HCT116 (cell line): ENCODE results near the gene RPL28. TPM values are rescaled to one million over a fixed set of nuclear protein-coding genes. Genes with fewer than 3 reads are reported as not detected.

Experiments
- ATAC-seq: fragments of 200-7000 bp; cut with Tn5 transposase; 2 replicates; pipeline ENCODE4 v1.9.1; 2020; ENCODE audit warnings: mild to moderate bottlenecking, moderate library complexity
- BruUV-seq: library from RNA; stranded (reverse); fragments of 400-500 nt; replicated peaks from 2 replicates; lab custom pipeline; 2021; lab: Mats Ljungman, UMichigan
- CTCF ChIA-PET: fragments of 300-600 bp; sonication (Branson Sonifier 250); formaldehyde crosslinking; loops from one replicate; lab custom pipeline; 2021; ENCODE audit warnings: antibody characterized with exemption; lab: Charles Lee
- POLR2A ChIA-PET: fragments of 300-600, 350-600 bp; sonication (Branson Sonifier 250); formaldehyde crosslinking; loops from one replicate; lab custom pipeline; 2021; ENCODE audit warnings: antibody characterized with exemption; lab: Charles Lee
- RAD21 ChIA-PET, 2 experiments: fragments of 300-600 bp; sonication (Branson Sonifier 250); formaldehyde crosslinking; loops; one replicate each; lab custom pipeline; 2023; ENCODE audit warnings: low total read pairs in 2 of 2; ENCODE audit not compliant: uncharacterized antibody in 2 of 2, unreplicated experiment in 2 of 2, low non-redundant PET in 1 of 2; lab: Charles Lee
- DNase-seq: peaks from one replicate; pipeline ENCODE4 v3.0.0-alpha.2; 2010; ENCODE audit warnings: low read depth, low spot score
- H2AFZ ChIP-seq: fragments of 200-600 bp; shearing (Covaris generic), sonication (generic); 2 replicates; pipeline ENCODE4 v1.6.1; 2017; ENCODE audit warnings: low read depth, mixed run types, mixed read lengths, antibody characterized with exemption, low read length; ENCODE audit not compliant: poor library complexity, severe bottlenecking
- H3K27ac ChIP-seq: 2 replicates; pipeline ENCODE4 v1.5.1; 2012; ENCODE audit warnings: low read depth, low read length
- H3K27me3 ChIP-seq: fragments of 200-600 bp; sonication (generic); 2 replicates; pipeline ENCODE4 v1.6.1; 2016; ENCODE audit warnings: mixed run types, low read length, mixed read lengths; ENCODE audit not compliant: insufficient read depth
- H3K36me3 ChIP-seq, 2 experiments: fragments of 200-500 bp in 1 of 2; fragments of 200-600 bp in 1 of 2; sonication (Bioruptor generic) in 1 of 2; sonication (generic) in 1 of 2; 2 replicates each; pipeline versions ENCODE4 v1.5.1 to v1.6.1; 2014 to 2016; ENCODE audit warnings: low read length in 2 of 2, inconsistent platforms in 1 of 2, mixed read lengths in 1 of 2, mixed run types in 1 of 2; ENCODE audit not compliant: insufficient read depth in 2 of 2, control insufficient read depth in 1 of 2
- H3K4me1 ChIP-seq, 2 experiments: fragments of 200-600 bp in 1 of 2; sonication (generic) in 1 of 2; 2 replicates each; pipeline versions ENCODE4 v1.5.1 to v1.6.1; 2012 to 2017; ENCODE audit warnings: low read length in 2 of 2, inconsistent platforms in 1 of 2, mild to moderate bottlenecking in 1 of 2, mixed read lengths in 1 of 2, mixed run types in 1 of 2, moderate library complexity in 1 of 2; ENCODE audit not compliant: insufficient read depth in 2 of 2, control insufficient read depth in 1 of 2
- H3K4me2 ChIP-seq: fragments of 200-600 bp; sonication (generic); 2 replicates; pipeline ENCODE4 v1.6.1; 2017; ENCODE audit warnings: mixed run types, low read length, mixed read lengths
- H3K4me3 ChIP-seq, 2 experiments: fragments of 200-600 bp in 1 of 2; sonication (generic) in 1 of 2; replicated peaks in 1 of 2; 2 replicates each; pipeline ENCODE4 v1.5.1; 2011 to 2016; ENCODE audit warnings: low read length in 2 of 2, control low read depth in 1 of 2, low read depth in 1 of 2, mild to moderate bottlenecking in 1 of 2, mixed read lengths in 1 of 2, mixed run types in 1 of 2
- H3K79me2 ChIP-seq: fragments of 200-600 bp; sonication (generic); 2 replicates; pipeline ENCODE4 v1.6.1; 2017; ENCODE audit warnings: mild to moderate bottlenecking, mixed run types, low read length, moderate library complexity, mixed read lengths; ENCODE audit not compliant: insufficient read depth
- H3K9ac ChIP-seq: fragments of 200-600 bp; sonication (generic); 2 replicates; pipeline ENCODE4 v1.6.1; 2016; ENCODE audit warnings: low read length, mixed read lengths
- H3K9me2 ChIP-seq: fragments of 200-600 bp; sonication (generic), shearing (Covaris generic); 2 replicates; pipeline ENCODE4 v1.6.1; 2017; ENCODE audit warnings: mixed run types, mild to moderate bottlenecking, moderate library complexity; ENCODE audit not compliant: insufficient read depth
- H3K9me3 ChIP-seq, 2 experiments: fragments of 200-500 bp in 1 of 2; fragments of 200-600 bp in 1 of 2; sonication (Bioruptor generic) in 1 of 2; sonication (generic) in 1 of 2; 2 replicates each; pipeline ENCODE4 v1.6.1; 2014 to 2017; ENCODE audit warnings: low read length in 2 of 2, mixed read lengths in 2 of 2, inconsistent platforms in 1 of 2, low read depth in 1 of 2, mild to moderate bottlenecking in 1 of 2, mixed run types in 1 of 2, moderate library complexity in 1 of 2; ENCODE audit not compliant: control insufficient read depth in 1 of 2, insufficient read depth in 1 of 2
- H4K20me1 ChIP-seq: fragments of 200-600 bp; sonication (generic), shearing (Covaris generic); 2 replicates; pipeline ENCODE4 v1.6.1; 2017; ENCODE audit warnings: mixed run types, mild to moderate bottlenecking, moderate library complexity; ENCODE audit not compliant: insufficient read depth
- CTCF ChIP-seq, 3 experiments: fragments of 200-600 bp in 1 of 3; sonication (generic) in 1 of 3; IDR thresholded peaks in 2 of 3; conservative IDR thresholded peaks in 1 of 3; 2 replicates each; pipeline ENCODE4 v1.5.1; 2012 to 2017; ENCODE audit warnings: low read depth in 2 of 3, low read length in 2 of 3, antibody characterized with exemption in 1 of 3, borderline replicate concordance in 1 of 3, control low read depth in 1 of 3, mild to moderate bottlenecking in 1 of 3, mixed read lengths in 1 of 3, mixed run types in 1 of 3, moderate library complexity in 1 of 3; ENCODE audit not compliant: insufficient read depth in 1 of 3
- MAX ChIP-seq: IDR thresholded peaks from 2 replicates; pipeline ENCODE4 v1.6.1; 2012
- POLR2A ChIP-seq: IDR thresholded peaks from 2 replicates; pipeline ENCODE4 v1.7.0; 2011; ENCODE audit warnings: borderline replicate concordance; ENCODE audit not compliant: insufficient read depth, insufficient read length; ENCODE audit errors: extremely low read depth
- POLR2AphosphoS5 ChIP-seq: IDR thresholded peaks from 2 replicates; pipeline ENCODE4 v1.6.1; 2011; ENCODE audit warnings: mild to moderate bottlenecking, low read depth, low read length, moderate library complexity
- SIN3A ChIP-seq: IDR thresholded peaks from 2 replicates; pipeline ENCODE4 v1.6.1; 2012; ENCODE audit warnings: low read depth
- intact Hi-C: fragments of 100-400 bp; cut with micrococcal nuclease; formaldehyde crosslinking; loops from 2 replicates; pipeline ENCODE4 v1.10.0; 2022
- total RNA-seq: library from RNA; stranded (reverse); gene quantifications from one replicate; pipeline ENCODE4 v1.2.1, GENCODE V29; 2021; ENCODE audit not compliant: unreplicated experiment

RPL28 gene
- total RNA-seq, 1 experiment from 2014 or later: 3,050 TPM

- no peaks in the 10 kb centered on the region for H3K9me3 ChIP-seq
- H3K4me3 ChIP-seq: peak overlapping the region; percentile 99 to 100
- ATAC-seq: peak; percentile 79
- TSS peak; percentile 85 for BruUV-seq
- ChIA-PET RAD21 (interaction anchor here in 1 of 2 experiments (0.6 kb wide), 1 partner anchor 73 kb away, joined by 11 read pairs; no protein-coding TSS in a partner anchor), POLR2A (interaction anchor here (0.8 to 2.9 kb wide), 10 partner anchors 12 to 269 kb away, joined by 3 to 13 read pairs (median 6); partner anchors contain the start of genes HSPBP1, PPP6R1 and UBE2S), CTCF (interaction anchor here (0.9 to 1.4 kb wide), 2 partner anchors 243 to 244 kb away, joined by 3 to 6 read pairs; no protein-coding TSS in a partner anchor)
- peak; percentile 90 for DNase-seq
- peaks cover 6 to 64% of the 10 kb centered on the region in 2 experiments; a peak in 3 of 4 replicates for H3K4me1 ChIP-seq
- H3K79me2 ChIP-seq: peaks cover 64% of the 10 kb centered on the region
- H3K9ac ChIP-seq: peak overlapping the region; percentile 94
- no peak overlapping the region for H2AFZ ChIP-seq
- no peaks in the 10 kb centered on the region for H3K27me3 ChIP-seq
- H3K27ac ChIP-seq: peak overlapping the region; percentile 99
- H3K36me3 ChIP-seq: peaks cover 18 to 42% of the 10 kb centered on the region in 2 experiments
- H4K20me1 ChIP-seq: peaks cover 37% of the 10 kb centered on the region; the same call in 1 of the 2 replicates
- H3K9me2 ChIP-seq: no peaks in the 10 kb centered on the region
- intact Hi-C loops: loop anchor here (2.0 to 5.0 kb wide), 2 partner anchors 46 to 83 kb away; partner anchors contain the start of gene KMT5C
- H3K4me2 ChIP-seq: peak overlapping the region; percentile 99
- TF ChIP-seq SIN3A (no peak), CTCF (IDR thresholded peaks at IDR 0.05 in 2 of 3, conservative IDR thresholded peaks at IDR 0.05 in 1 of 3; ENCODE audit: borderline replicate concordance in 1 of 3, insufficient read depth in 1 of 3, low read depth in 2 of 3, low read length in 2 of 3) (no peak), POLR2AphosphoS5 (peak; percentile 67), MAX (peak; percentile 44), POLR2A (no peak)
These were observed 610 bp upstream of the RPL28 start for GRCh38 chr19:55384920-55385723.
